HG02798 (cell line): ENCODE results near the gene SEC24A.
"Not testable (repeated sequence)": the region's sequence is repeated elsewhere in the genome, so short reads cannot be mapped to it uniquely, and the experiment has no call there.

Experiments
- ATAC-seq: cut with Tn5 transposase; IDR thresholded peaks from one replicate; pipeline ENCODE4 v1.9.1; 2021; ENCODE audit warnings: mild to moderate bottlenecking; ENCODE audit not compliant: unreplicated experiment, poor library complexity

The SEC24A gene

DNA sequence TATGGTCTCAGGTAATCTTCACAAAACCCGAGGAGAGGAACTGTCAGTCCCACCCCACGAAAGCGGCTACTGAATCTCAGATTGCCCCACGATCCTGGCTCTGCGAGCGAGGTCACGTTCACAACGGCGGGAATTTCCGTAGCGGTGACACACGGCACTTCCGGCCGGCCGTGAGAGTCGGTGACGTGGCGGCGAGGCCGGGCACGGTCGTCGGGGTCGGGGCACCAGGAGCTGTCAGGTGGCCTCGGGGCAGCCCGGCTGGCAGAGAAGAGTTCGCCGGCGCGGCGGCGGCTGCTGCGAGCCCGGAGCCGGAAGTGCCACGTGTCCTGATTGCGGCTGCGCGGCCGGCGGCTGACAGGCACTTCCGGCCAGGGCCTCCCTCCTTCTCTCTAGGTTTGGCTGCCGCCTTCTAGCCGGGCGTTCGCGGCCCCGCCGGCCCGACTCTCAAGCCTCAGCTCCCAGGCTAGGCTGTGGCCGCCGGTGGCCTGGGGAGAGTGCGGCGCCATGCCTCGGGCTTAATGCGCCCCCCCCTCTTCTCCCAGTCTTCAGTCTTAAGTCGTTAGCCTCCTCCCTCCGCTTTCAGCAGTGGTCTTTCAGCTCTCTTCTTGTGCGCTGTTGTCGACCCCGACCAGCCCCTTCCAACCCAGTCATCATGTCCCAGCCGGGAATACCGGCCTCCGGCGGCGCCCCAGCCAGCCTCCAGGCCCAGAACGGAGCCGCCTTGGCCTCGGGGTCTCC, at the start of gene SEC24A:
SEC24A (plus strand) TSS at position 361 of the 738 bp plus-strand sequence; CDS start at position 653, 292 bp downstream.
- ATAC-seq, result peak; percentile 90

DNA sequence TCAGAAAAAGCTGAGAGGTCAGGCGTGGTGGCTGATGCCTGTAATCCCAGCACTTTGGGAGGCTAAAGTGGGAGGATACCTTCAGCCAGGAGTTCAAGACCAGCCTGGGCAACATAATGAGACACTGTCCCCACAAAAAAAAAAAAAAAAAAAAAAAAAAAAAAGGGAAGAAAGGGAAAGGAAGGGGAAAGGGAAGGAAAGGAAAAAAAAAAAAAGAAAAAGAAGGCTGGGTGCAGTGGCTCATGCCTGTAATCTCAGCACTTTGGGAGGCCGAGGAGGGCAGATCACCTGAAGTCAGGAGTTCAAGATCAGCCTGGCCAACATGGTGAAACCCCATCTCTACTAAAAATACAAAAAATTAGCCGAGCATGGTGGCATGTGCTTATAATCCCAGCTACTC, 48.8 kb upstream of the SEC24A start:
- not testable (repeated sequence) for ATAC-seq

DNA sequence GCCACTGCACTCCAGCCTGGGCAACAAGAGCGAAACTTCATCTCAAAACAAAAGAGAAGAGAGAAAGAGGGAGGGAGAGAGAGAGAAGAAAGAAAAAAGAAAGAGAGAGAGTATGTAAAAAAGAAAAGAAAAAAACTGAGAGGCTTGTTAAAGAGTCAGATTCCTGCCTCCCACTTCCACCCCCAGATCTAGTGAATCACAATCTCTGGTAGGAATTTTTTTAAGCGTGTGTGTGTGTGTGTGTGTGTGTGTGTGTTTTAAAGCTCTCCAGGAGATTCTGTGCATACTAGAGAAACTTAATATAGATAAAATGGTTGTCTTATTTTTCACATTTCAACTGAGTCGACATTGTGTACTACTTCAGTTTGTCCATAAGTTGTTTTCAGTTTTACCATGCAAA, 48.0 kb upstream of the SEC24A start:
- ATAC-seq, result no peak

DNA sequence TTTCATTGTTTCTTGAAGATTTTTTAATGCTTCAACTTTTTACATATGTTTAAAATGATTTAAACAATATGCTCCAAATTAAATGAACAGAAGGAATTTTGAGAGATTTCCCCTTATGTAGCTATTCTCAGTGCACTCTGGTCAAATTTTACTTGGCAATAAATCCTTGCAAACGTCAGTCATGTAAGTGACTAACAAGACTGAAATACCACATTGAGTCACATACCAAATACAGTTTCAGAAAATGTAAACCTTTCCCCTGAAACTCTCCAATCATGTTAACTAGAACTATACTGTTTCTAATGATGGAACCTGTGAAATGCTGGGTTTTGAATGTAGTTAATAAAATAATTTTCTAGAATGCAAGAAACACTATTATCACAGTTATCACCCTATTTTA, 45.5 kb upstream of the SEC24A start:
- no peak for ATAC-seq

DNA sequence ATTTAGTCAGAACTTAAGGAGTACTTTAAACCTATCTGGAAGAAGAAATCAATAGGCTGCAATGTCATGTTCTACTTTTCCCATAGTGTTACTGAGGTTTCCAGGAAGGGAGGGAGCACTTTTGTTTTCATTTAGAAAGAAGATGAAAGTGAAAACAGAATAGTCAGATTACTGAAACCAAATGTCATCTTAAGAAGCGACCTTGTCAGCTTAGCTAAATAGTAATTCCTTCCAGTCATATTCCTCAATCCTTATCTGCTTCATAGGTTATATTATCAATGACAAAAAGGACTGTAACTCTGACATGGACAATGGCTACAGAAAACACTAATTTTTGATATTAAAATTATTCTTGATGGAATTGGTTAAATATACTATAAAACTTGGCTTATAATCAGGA, 43.7 kb upstream of the SEC24A start:
- no peak for ATAC-seq

DNA sequence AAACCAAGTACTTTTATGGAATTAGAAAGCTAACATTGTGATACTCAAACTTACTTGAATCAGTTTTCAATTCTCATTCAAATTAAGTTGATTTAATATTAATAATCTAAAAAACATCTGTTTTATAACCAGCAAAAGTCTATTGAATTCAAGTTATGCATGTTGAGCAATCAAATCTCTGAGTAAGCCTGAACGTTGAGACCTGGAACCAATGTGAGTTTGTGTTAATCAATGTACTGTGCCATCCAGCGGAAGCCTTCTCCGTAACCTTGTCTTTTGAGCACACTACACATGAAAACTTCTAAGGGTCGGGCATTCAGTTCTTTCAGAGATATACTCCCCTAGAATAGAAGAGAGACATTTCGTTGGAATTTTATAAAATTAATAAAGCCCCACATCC, 41.9 kb upstream of the SEC24A start:
- ATAC-seq, result no peak

DNA sequence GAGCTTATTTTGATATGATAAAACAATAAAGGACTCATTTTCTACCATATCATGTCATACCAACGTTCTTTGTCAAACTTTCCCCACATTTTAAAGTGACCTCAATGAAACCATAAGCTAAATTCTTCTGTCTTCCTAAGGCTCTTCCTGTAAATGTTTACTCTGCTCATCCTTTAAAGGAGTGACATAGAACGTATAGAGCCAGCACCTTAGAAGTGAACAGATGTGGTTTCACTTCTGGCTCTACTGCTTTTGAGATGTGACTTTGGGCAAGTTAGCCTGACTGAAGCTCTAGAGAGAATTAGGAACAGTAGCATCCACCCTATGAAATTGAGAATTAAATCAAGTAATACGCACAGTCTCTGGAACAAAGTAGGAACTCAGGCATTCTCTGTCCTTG, 40.0 kb upstream of the SEC24A start:
- ATAC-seq, result no peak

DNA sequence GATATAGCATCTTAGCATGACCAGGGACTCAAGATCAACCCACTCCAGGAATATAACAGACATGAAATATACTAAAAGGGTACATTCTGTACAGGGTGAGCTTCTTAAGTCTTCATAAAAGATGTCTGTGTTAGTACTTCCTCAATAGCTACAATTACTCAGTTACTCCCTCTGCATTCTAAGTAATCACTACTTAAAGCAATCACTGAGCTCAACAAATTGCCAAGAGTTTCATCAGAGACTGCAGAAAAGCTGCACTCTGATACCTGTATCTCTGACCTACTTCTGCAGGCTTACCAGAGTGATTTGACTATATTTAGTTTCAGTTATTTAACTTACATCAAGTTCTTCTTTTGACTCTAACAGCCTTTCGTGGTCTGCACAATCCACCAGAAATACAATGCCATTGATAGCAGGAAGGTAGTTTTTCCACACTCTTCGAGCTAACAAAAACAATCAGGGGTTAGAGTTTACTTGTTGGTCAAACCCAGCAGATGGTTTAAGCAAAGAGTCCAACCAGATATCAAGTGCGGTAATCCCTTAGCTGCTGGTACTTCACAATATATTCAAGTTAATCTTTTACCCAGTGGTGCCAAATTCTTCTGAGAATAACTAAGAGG, 39.2 kb upstream of the SEC24A start:
- peak; percentile 61 for ATAC-seq

DNA sequence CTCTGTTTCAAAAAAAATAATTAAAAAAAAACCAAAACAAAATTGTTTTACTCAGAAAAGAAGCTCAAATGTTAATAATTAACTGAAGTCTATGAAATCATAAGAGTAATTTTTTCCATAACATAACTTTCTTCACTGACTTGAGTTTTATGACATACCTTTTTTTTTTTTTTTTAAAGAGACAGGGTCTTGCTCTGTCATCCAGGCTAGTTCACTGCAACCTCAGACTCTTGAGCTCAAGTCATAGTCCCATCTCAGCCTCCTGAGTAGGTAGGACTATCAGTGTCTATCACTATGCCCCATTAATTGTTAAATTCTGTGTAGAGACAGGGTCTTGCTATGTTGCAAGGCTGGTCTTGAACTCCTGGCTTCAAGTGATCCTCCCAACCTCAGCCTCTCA, 37.9 kb upstream of the SEC24A start:
- ATAC-seq, result no peak

DNA sequence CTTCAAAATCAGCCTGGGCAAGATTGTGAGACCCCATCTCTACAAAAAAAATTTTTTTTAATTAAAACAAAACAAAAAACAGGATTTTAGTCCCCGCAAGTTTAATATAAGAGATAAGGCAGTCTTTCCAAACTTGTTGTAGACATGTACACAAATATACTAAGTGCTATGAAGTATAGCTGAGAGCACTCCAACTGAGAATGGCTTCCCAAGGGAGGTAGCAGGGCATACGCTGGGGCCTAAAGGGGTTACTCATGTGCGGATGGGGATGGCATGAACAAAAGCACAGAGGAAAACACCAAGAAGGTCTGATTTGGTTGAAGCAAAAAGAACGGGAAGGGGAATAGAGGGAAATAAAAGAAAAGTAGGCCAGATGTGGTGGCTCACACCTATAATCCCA, 37.1 kb upstream of the SEC24A start:
- ATAC-seq, result no peak

DNA sequence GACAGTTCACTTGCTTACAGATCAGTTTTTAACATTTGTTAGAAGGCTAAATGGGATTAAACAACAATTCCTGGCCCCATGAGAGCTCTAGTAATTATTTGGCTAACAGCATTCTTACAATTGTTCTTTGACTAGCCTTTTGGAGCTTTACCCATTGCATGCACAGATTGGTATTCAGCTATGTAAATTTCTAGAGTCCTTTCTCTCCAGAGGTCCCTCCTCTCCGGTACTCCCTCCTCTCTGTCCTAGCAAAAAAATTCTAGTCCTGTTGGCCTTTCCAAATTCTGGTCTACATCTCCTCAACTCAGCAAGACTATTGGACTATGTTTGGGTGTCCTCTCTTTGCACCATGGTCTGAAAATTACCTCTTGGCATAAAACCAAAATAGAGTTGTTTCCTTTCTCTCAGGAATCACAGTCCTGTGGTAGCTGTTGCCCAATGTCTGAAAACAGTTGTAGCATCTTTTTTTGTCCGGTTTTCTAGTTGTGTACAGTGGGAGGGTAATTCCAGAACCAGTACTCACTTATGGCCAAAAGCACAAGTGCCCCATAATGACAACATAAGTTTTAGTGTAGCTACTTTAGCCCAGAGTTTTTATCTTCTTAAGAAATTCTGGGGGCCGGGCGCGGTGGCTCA, 34.0 kb upstream of the SEC24A start:
- no peak for ATAC-seq

DNA sequence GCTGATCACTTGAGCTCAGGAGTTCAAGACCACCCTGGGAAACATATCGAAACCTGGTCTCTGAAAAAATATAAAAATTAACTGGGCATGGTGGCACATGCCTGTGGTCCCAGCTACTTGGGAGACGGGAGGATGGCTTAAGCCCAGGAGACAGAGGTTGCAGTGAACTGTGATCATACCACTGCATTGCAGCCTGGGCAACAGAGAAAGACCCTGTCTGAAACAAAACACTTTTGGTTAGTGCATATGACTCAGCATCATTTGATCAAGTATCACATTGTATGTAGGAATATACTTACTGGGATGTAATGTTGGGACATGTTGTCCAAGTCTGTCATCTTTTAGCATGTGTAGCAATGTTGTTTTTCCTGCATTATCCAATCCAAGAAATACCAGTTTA, 28.0 kb upstream of the SEC24A start:
- no peak for ATAC-seq

DNA sequence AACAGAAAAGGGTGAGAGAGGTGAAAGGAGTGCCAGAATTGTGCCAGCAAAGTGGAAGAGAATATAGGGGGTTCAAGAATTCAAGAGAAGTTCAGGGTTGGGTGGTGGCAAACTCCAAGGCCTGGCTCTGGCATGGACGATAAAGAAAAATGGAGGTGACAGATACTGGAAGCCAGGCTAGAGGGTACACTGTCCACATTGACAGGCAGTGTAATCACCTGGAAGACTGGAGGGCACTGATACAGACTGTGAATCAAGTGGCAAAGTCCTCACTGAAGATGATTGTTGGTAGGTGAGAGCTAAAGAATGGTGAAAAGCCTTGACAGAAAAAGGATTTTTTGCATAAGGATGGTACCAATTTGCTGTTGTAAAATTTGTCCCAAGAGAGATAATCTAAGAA, 23.0 kb upstream of the SEC24A start:
- no peak for ATAC-seq

DNA sequence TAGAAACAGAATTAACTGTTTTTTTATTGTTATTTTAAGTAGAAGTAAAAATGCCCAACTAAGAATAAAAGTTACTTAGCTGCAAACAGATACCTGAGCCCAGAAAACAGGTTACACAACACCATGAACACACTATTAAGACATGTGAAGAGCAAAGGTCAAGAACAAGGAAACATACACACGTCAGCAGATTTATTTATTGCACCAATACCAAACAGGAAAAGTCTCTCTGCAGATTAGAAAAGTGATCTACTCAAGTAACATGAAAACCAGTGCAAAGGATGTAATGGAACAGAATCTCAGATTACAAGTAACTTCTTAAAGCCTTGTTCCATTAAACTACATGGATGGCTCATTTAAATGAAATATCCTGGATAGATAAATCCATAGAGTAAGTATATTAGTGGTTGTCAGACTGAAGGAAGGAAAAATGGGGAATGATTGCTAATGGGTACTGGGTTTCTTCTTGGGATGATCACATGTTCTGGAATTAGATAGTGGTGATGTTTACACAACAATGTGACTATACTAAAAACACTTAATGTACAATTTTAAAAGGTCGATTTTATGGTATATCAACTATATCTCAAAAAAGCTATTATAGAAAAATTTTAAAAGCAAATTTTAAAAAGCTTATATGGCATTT, 22.1 kb upstream of the SEC24A start:
- ATAC-seq, result no peak

DNA sequence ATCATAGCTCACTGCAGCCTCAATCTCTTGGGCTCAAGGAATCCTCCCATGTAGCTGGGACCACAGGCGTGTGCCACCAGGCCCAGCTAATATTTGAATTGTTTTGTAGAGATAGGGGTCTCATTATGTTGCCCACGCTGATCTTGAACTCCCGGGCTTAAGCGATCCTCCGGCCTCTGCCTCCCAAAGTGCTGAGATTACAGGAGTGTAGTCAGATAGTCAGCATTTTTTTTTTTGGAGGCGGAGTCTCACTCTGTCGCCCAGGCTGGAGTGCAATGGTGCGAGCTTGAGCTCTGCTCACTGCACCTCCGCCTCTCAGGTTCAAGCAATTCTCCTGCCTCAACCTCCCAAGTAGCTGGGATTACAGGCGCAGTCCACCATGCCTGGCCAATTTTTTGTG, 14.4 kb upstream of the SEC24A start:
- ATAC-seq, result no peak

DNA sequence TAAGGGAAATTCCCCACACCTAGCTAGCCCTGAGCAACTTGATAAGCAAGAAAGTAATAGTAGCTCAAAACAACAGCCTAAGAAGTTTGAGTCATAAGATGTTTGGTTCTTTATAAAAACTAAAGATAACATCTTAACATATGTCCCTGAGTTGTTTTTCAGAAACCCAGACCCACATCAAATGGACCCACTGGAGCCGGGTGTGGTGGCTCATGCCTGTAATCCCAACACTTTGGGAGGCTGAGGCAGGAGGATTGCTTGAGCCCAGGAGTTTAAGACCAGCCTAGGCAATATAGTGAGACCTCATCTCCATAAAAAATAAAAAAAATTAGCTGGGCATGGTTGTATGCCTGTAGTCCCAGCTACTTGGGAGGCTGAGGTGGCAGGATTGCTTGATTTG, 13.2 kb upstream of the SEC24A start:
- ATAC-seq, result not testable (repeated sequence)

DNA sequence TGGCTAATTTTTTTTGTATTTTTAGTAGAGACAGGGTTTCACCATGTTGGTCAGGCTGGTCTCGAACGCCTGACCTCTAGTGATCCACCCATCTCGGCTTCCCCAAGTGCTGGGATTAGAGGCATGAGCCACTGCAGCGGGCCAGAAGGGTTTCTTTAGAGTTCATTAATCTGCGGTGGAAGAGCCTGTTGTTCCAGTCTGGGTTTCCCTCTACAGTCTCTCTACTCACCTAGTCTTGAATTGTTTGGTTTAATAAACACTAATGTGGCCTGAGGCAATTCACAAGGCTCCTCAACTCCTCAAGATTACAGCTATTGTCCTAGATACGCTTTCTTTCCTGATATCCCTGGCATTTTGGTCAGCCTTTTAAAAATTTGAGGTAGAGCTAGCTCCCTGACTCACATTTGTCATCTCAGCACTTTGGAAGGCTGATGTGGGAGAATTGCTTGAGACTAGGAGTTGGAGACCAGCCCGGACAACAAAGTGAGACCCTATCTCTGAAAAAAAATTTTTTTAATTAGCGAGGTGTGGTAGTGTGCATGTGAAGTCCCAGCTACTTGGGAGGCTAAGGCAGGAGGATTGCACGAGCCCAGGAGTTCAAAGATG, 11.4 kb upstream of the SEC24A start:
- ATAC-seq, result no peak

DNA sequence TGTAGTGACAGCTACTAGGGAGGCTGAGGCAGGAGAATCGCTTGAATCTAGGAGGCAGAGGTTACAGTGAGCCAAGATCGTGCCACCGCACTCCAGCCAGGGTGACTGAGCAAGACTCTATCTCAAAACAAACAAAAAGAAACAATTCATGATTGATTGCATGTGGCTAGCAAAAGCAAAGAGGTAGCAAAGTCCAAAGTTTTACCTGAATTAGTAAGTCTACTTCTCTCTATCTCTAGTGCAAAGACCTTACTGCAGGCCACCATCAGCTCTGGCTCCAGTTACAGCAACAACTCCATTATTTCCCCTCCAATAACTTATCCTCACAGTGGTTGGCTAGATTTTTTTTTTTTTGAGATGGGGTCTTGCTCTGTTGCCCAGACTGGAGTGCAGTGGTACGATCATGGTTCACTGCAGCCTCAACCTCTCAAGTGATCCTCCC, 9.8 kb upstream of the SEC24A start:
- ATAC-seq, result no peak

DNA sequence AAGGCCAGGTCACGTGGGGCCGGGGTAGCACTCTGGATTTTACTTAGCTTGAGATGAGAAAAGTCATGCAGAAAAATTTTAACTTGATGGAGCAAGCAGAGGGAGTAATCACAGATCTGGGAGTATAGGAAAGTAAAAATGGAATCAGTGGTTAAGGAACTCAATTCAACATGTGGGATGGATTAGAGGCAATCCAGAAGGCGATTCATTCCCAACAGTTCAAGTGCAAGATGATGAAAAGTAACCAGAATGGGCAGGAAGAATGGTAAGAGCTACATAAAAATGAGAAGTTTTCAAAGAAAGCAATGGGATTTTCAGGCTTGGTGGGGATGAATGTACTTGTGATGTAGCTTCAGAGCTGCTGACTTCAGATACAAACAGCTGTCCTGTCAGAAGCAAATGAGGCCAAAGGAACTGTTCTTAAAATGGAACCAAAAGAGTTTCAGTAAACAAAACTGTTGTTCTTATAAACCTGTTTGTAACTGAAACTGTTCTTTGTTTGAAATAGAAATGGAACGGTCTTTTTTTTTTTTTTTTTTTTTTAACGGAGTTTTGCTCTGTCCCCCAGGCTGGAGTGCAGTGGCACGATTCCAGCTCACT, 5.6 kb upstream of the SEC24A start:
- peak; percentile 71 for ATAC-seq

DNA sequence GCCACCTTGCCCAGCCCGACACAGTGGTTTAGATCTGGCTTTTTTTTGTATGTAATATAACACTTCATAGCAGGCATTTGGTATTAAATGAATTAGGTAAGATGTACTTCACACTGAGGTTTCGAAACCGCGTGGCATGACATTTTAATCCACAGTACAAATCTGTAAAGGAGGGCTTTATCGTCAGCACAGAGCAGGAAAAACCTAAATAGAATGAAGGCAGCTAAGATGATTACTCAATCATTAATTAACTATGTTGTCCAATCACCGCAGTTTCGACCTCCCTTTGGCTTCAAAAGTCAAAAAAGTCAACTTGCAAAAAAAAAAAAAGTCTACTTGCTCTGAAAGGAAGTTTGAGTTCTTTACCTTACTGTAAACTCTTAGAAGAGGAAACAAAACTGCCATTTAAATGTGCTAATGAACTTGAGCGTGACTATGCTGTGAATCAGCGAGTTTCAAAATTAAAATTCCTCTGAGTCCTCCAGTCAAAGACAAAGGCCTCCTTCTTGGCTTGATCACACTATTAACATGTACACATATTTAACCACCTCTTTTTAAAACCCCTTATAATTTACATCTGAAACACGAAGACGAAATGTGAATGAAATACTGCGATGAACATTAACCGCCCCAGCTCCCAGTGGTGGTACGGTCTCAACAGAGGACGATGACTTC, 698 bp upstream of the SEC24A start:
- peak; percentile 26 for ATAC-seq
